ENCODE data around the gene CD81. TPM values are rescaled to one million over a fixed set of nuclear protein-coding genes. Genes with fewer than 3 reads are reported as not detected.
A peak's percentile ranks its signal among the peaks of the same experiment; 100 is the strongest.

Gene CD81
- total RNA-seq, 1 donor from 2014 or later = 801 TPM

- intact Hi-C loops (cut with DNase I) = no loop called here
These were observed 12.4 kb downstream of the CD81 start for GRCh38 chr11:2389377-2390026.

DNA sequence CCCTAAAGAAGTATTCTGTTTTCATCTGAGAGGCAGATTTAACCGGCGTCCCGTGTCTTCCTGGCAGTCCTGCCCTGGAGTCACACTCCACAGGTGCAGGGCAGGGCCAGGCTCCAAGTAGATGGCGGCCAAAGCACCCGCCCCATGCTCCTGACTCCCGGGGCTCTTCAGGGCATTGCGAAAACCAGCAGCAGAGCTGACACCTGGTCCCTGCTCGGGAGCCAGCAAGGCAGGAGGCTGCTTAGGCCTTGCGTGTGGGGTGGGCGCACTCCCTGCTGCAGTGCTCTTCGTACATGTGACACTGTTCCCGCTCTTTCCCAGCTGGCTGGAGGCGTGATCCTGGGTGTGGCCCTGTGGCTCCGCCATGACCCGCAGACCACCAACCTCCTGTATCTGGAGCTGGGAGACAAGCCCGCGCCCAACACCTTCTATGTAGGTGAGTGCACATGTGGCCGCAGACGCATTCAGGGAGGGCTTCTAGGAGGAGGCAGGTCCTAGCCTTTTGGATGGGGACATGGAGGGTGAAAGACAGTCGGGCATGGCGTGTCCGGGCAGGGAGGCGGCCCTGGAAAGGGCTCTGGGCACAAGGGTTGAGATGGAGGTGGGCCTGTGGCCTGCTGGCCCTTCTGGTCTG, 13.1 kb downstream of the CD81 start:
- no peaks in the 10 kb centered on the region for H3K9me3 ChIP-seq
- intact Hi-C loops (cut with DNase I) = no loop called here
- peaks cover 10 to 53% of the 10 kb centered on the region in 2 donors for H3K4me1 ChIP-seq
- H3K27me3 ChIP-seq = no peaks in the 10 kb centered on the region
- DNase-seq (ENCODE audit: low spot score in 2 of 2) = no peak
- peak overlapping the region; percentile 76 for H3K27ac ChIP-seq
- peaks cover 38 to 46% of the 10 kb centered on the region in 2 donors for H3K36me3 ChIP-seq
- no peak for TF ChIP-seq CTCF (IDR thresholded peaks at IDR 0.05)
- no peak overlapping the region for H3K4me3 ChIP-seq

More at GRCh38 chr11:2389377-2390026, 12.4 kb downstream of the CD81 start:
- Histone ChIP-seq H3K9me3 (no peaks in the 10 kb centered on the region), H3K4me3 (no peak overlapping the region), H3K27ac (peak overlapping the region in 1 of 2 donors; percentile 76), H3K27me3 (no peaks in the 10 kb centered on the region), H3K4me1 (peaks cover 10 to 57% of the 10 kb centered on the region in 2 donors), H3K36me3 (peaks cover 32 to 39% of the 10 kb centered on the region in 2 donors)
- DNase-seq (ENCODE audit: low spot score in 2 of 2) = no peak
- TF ChIP-seq CTCF (IDR thresholded peaks at IDR 0.05) = no peak

- peaks cover 38 to 46% of the 10 kb centered on the region in 2 donors for H3K36me3 ChIP-seq
- intact Hi-C loops (cut with DNase I) = no loop called here
These were observed 13.6 kb downstream of the CD81 start for GRCh38 chr11:2390725-2391151.

GRCh38 chr11:2391181-2391975, 14.3 kb downstream of the CD81 start:
- no peak for TF ChIP-seq CTCF (IDR thresholded peaks at IDR 0.05)
- Histone ChIP-seq H3K27ac (peak overlapping the region; percentile 76), H3K36me3 (peaks cover 42 to 52% of the 10 kb centered on the region in 2 donors), H3K4me1 (peaks cover 10 to 47% of the 10 kb centered on the region in 2 donors), H3K9me3 (no peaks in the 10 kb centered on the region), H3K4me3 (no peak overlapping the region), H3K27me3 (no peaks in the 10 kb centered on the region)
- intact Hi-C loops (cut with DNase I) = no loop called here
- DNase-seq (ENCODE audit: low spot score in 2 of 2) = no peak

More at GRCh38 chr11:2390725-2391151, 13.6 kb downstream of the CD81 start:
- DNase-seq (ENCODE audit: low spot score in 2 of 2) = peak in 1 of 2 donors; percentile 79
- Histone ChIP-seq H3K9me3 (no peaks in the 10 kb centered on the region), H3K27me3 (no peaks in the 10 kb centered on the region), H3K27ac (peak overlapping the region; percentile 76), H3K4me3 (no peak overlapping the region), H3K4me1 (peaks cover 10 to 53% of the 10 kb centered on the region in 2 donors)
- TF ChIP-seq CTCF (IDR thresholded peaks at IDR 0.05) = no peak

GRCh38 chr11:2392241-2392959, 15.3 kb downstream of the CD81 start:
- H3K9me3 ChIP-seq = no peaks in the 10 kb centered on the region
- H3K27me3 ChIP-seq = no peaks in the 10 kb centered on the region
- H3K4me1 ChIP-seq = peaks cover 8 to 37% of the 10 kb centered on the region in 2 donors
- peaks cover 51 to 63% of the 10 kb centered on the region in 2 donors for H3K36me3 ChIP-seq
- intact Hi-C loops (cut with DNase I) = no loop called here
- no peak overlapping the region for H3K4me3 ChIP-seq
- TF ChIP-seq CTCF (IDR thresholded peaks at IDR 0.05) = no peak
- peak overlapping the region; percentile 76 for H3K27ac ChIP-seq
- DNase-seq (ENCODE audit: low spot score in 2 of 2) = no peak
